Ovary (tissue), 9 donors: Measurements from ENCODE around the gene ARHGDIA. TPM values are rescaled to one million over a fixed set of nuclear protein-coding genes. Genes with fewer than 3 reads are reported as not detected.

Experiments
- DNase-seq, 5 donors: peaks; one replicate each; pipeline ENCODE4 v3.0.0-alpha.2; 2019 to 2020
- H3K27ac ChIP-seq, 2 donors: fragments of 200-600 bp; one replicate each; pipeline versions ENCODE4 v1.5.1 to v1.8.0; 2019 to 2022
- H3K27me3 ChIP-seq: fragments of 200-600 bp; one replicate; pipeline ENCODE4 v1.8.0; 2022
- H3K36me3 ChIP-seq: fragments of 200-600 bp; sonication (generic); one replicate; pipeline ENCODE4 v1.5.1; 2019
- H3K4me1 ChIP-seq: one replicate; pipeline ENCODE4 v1.8.1; 2013; ENCODE audit warnings: mild to moderate bottlenecking, moderate library complexity; ENCODE audit not compliant: insufficient read depth
- H3K4me3 ChIP-seq: fragments of 200-600 bp; sonication (generic); one replicate; pipeline ENCODE4 v1.5.1; 2017
- H3K9me3 ChIP-seq, 2 donors: fragments of 200-600 bp in 1 of 2; sonication (generic) in 1 of 2; one replicate each; pipeline versions ENCODE4 v1.5.1 to v1.8.1; 2013 to 2019; ENCODE audit warnings: mild to moderate bottlenecking in 1 of 2, moderate library complexity in 1 of 2
- EP300 ChIP-seq: sonication (generic); formaldehyde crosslinking; IDR thresholded peaks from one replicate; pipeline ENCODE4 v1.6.1; 2017; ENCODE audit warnings: antibody characterized with exemption
- POLR2A ChIP-seq: fragments of 450-650 bp; IDR thresholded peaks from one replicate; pipeline ENCODE4 v1.6.1; 2017; ENCODE audit warnings: antibody characterized with exemption, mild to moderate bottlenecking, moderate library complexity
- WGBS, 3 donors: extraction: QIAGEN DNeasy Blood & Tissue Kit in 1 of 3; methylation state at CpG; one replicate each; pipeline versions ENCODE4 v1.1.5 to v1.1.7; 2013 to 2017; 5-methylcytosine and 5-hydroxymethylcytosine counted together
- intact Hi-C, 4 donors: fragments of 100-400 bp; cut with DNase I; formaldehyde crosslinking; loops; one replicate each; pipeline versions ENCODE4 v1.11.0 to v1.15.1; 2022 to 2023
- polyA plus RNA-seq, 2 donors: library from polyadenylated mRNA; stranded (reverse); fragments of 200-250 nt in 1 of 2; fragments of 350-450 nt in 1 of 2; fragmentation: Illumina TruSeq in 1 of 2; extraction: RNeasy Lipid Tissue Mini Kit (QIAGEN cat#74804) in 1 of 2; gene quantifications; one replicate each; pipeline ENCODE4 v1.2.3, GENCODE V29; 2013 to 2014
- total RNA-seq, 7 donors: library from RNA; depleted of rRNA in 2 of 7; stranded (reverse); fragments of >200 nt in 2 of 7; fragmentation: NEBNext Ultra II Directional in 3 of 7; extraction: Animal tissue kit (Norgen Biotek cat#: 25700) in 3 of 7; gene quantifications; one replicate each; pipeline versions ENCODE4 v1.1.0 to v1.2.4, GENCODE V29; 2016 to 2023
- TF ChIP-seq, protein P1 (sequence below), 3 donors: fragments of 450-650 bp in 2 of 3; fragments of 200-600 bp in 1 of 3; IDR thresholded peaks; one replicate each; pipeline versions ENCODE4 v1.5.1 to v1.8.0; 2016 to 2022; ENCODE audit warnings: antibody characterized with exemption in 3 of 3, mild to moderate bottlenecking in 1 of 3
- donor health status: DM: no; HTN: no; CAD: no; lungs with moderate emphysema.
- donor health status: DM: no; HTN: no; CAD: no.
- donor health status: Bipolar disorder and iron deficiency.
- donor health status: DM: yes; HTN: yes; CAD: no.
- donor health status: DM: no; HTN: no; CAD: no.
- donor health status: DM: yes; HTN: yes; CAD: no.

Gene ARHGDIA
- total and polyA plus RNA-seq, 9 donors = 52.0 to 455 (median 293) TPM

DNA sequence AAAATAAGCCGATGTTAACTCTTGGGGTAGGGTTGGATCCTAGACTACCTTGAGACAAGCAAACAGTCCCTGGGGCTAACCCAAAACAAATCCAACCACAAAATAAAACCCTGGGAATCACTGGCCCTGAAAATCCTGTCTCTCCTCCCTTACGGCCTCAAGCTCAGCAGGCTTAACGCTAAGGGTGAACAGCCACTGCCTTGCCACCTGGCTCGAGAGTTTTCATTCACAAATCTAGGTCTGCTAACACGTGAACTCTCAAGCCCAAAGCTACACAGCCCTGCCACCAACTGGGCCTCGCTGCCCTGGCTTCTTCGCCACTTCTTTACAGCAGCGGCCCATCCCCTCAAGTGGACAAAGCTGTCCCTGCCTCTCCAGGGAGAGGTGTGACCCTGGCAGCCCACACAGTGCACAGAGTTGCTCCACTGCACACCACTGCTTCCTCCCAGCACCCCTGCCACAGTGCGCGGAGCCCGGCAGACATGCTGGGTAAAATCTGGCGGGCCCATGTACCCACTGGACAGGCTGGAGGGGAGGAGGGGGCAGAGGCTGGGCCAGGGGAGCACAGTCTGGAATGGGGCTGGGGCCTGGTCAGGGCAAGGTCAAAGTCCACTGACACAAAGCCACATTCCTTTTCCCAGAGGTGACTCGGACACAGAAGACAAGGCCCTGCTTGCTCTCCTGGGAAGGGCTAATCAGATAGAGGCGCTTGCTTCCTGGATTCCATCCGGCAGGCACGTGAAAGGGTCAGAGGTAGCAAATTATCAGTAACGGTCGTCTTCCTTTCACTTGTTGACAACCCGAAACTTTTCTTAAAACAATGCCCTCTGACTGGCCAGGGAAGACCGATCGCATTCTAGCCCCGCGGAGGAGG is 39.1 kb upstream of the ARHGDIA start:
- no peaks in the 10 kb centered on the region for H3K9me3 ChIP-seq
- no peaks in the 10 kb centered on the region for H3K27me3 ChIP-seq
- no peak for DNase-seq
- TF ChIP-seq POLR2A (no peak), EP300 (no peak)
- TF ChIP-seq, protein P1, sequence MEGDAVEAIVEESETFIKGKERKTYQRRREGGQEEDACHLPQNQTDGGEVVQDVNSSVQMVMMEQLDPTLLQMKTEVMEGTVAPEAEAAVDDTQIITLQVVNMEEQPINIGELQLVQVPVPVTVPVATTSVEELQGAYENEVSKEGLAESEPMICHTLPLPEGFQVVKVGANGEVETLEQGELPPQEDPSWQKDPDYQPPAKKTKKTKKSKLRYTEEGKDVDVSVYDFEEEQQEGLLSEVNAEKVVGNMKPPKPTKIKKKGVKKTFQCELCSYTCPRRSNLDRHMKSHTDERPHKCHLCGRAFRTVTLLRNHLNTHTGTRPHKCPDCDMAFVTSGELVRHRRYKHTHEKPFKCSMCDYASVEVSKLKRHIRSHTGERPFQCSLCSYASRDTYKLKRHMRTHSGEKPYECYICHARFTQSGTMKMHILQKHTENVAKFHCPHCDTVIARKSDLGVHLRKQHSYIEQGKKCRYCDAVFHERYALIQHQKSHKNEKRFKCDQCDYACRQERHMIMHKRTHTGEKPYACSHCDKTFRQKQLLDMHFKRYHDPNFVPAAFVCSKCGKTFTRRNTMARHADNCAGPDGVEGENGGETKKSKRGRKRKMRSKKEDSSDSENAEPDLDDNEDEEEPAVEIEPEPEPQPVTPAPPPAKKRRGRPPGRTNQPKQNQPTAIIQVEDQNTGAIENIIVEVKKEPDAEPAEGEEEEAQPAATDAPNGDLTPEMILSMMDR (IDR thresholded peaks at IDR 0.05) = no peak
- H3K4me1 ChIP-seq = peaks cover 1% of the 10 kb centered on the region
- 39 to 44% (median 43%) methylated on average over 23 of the region's 23 CpGs for WGBS, 3 donors
- intact Hi-C loops = no loop called here
- H3K36me3 ChIP-seq = no peaks in the 10 kb centered on the region
- H3K4me3 ChIP-seq = peak overlapping the region; percentile 66
- H3K27ac ChIP-seq = no peak overlapping the region

DNA sequence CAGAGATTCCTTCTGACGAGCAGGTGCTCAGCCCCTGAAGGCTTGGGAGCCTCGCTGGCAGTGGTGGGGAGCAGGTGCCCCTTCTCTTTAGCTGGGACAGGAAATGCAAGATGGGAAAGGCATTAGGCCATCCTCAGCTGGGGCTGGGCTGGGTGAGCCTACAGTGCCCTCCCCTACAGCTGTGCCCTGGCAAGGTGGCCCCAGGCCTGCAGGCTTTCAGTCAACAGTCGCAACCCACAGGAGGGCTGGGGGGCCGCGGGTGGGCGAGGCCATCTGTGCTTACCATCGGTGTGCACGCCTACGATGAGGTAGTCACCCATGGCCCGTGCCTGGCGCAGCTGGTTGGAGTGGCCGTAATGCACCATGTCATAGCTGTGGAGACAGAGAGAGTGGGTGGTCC is 38.1 kb upstream of the ARHGDIA start:
- H3K27ac ChIP-seq = no peak overlapping the region
- H3K4me1 ChIP-seq = peaks cover 1% of the 10 kb centered on the region
- no peaks in the 10 kb centered on the region for H3K9me3 ChIP-seq
- WGBS, 3 donors = 92 to 96% (median 92%) methylated on average over 6 to 12 of the region's 12 CpGs
- TF ChIP-seq, protein P1 (IDR thresholded peaks at IDR 0.05) = no peak
- no peak for TF ChIP-seq EP300
- TF ChIP-seq POLR2A = no peak
- no peak overlapping the region for H3K4me3 ChIP-seq
- DNase-seq = no peak
- H3K36me3 ChIP-seq = no peaks in the 10 kb centered on the region
- intact Hi-C loops = no loop called here
- no peaks in the 10 kb centered on the region for H3K27me3 ChIP-seq

DNA sequence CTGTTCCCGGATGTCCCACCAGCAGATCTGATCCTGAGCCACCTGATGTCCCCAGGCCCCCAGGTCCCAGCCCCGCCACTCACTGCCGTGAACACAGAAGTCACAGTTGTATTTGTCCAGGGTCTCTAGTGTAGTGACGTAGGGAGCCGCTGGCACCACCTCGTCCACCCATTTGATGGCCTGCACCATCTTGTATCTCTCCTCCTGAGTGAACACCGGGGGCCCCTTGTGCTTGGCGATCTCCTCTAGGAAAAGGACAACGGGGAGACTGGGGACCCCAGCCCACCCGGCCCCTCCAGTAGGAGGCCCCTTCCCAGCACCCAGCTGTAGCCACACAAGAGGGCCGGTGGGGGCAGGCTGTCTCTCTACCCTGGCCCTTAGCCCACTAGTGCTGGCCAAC is 37.7 kb upstream of the ARHGDIA start:
- H3K36me3 ChIP-seq = no peaks in the 10 kb centered on the region
- H3K27ac ChIP-seq = no peak overlapping the region
- H3K4me3 ChIP-seq = no peak overlapping the region
- H3K4me1 ChIP-seq = peaks cover 1% of the 10 kb centered on the region
- 91 to 95% (median 92%) methylated on average over 10 to 11 of the region's 11 CpGs for WGBS, 3 donors
- TF ChIP-seq POLR2A = no peak
- TF ChIP-seq, protein P1 (IDR thresholded peaks at IDR 0.05) = no peak
- no peak for TF ChIP-seq EP300
- H3K9me3 ChIP-seq = no peaks in the 10 kb centered on the region
- H3K27me3 ChIP-seq = no peaks in the 10 kb centered on the region
- intact Hi-C loops = no loop called here
- DNase-seq = no peak

GRCh38 chr17:81907219-81908145 is 36.3 kb upstream of the ARHGDIA start:
- peak in 1 of 5 donors; percentile 26 for DNase-seq
- Histone ChIP-seq H3K9me3 (no peaks in the 10 kb centered on the region), H3K36me3 (no peaks in the 10 kb centered on the region), H3K27me3 (no peaks in the 10 kb centered on the region), H3K4me3 (no peak overlapping the region), H3K4me1 (peaks cover 1% of the 10 kb centered on the region), H3K27ac (no peak overlapping the region)
- intact Hi-C loops = no loop called here
- TF ChIP-seq POLR2A = no peak
- TF ChIP-seq, protein P1 (IDR thresholded peaks at IDR 0.05) = no peak
- 89 to 92% (median 89%) methylated on average over 23 to 26 of the region's 26 CpGs for WGBS, 3 donors
